DND-41 (cell line): Measurements from ENCODE around the gene OLIG1.

Source experiments
- CTCF ChIP-seq: IDR thresholded peaks from 2 replicates; pipeline ENCODE4 v1.5.1; 2012; ENCODE audit warnings: borderline replicate concordance, low read length, moderate library complexity, mild to moderate bottlenecking; ENCODE audit not compliant: poor library complexity, severe bottlenecking; ENCODE audit errors: extremely low read depth
- EZH2 ChIP-seq: IDR thresholded peaks from 3 replicates; pipeline ENCODE4 v1.6.1; 2012; ENCODE audit warnings: borderline replicate concordance, low read depth, mild to moderate bottlenecking, moderate library complexity, low read length, inconsistent platforms; ENCODE audit not compliant: severe bottlenecking

- TF ChIP-seq CTCF (no peak), EZH2 (no peak)
Observed at GRCh38 chr21:33041981-33042380, 28.0 kb upstream of the OLIG1 start.
